GM18505 (cell line): ENCODE data around the gene P2RY8.
"Not testable (repeated sequence)": the region's sequence is repeated elsewhere in the genome, so short reads cannot be mapped to it uniquely, and the experiment has no call there.

Source experiments
- ATAC-seq: cut with Tn5 transposase; IDR thresholded peaks from one replicate; pipeline ENCODE4 v1.9.1; 2021; ENCODE audit not compliant: unreplicated experiment
- POLR2A ChIP-seq: IDR thresholded peaks from 4 replicates; pipeline ENCODE4 v1.6.1; 2011; ENCODE audit warnings: borderline replicate concordance; ENCODE audit not compliant: insufficient read depth, insufficient read length; ENCODE audit errors: extremely low read depth

P2RY8 gene

DNA sequence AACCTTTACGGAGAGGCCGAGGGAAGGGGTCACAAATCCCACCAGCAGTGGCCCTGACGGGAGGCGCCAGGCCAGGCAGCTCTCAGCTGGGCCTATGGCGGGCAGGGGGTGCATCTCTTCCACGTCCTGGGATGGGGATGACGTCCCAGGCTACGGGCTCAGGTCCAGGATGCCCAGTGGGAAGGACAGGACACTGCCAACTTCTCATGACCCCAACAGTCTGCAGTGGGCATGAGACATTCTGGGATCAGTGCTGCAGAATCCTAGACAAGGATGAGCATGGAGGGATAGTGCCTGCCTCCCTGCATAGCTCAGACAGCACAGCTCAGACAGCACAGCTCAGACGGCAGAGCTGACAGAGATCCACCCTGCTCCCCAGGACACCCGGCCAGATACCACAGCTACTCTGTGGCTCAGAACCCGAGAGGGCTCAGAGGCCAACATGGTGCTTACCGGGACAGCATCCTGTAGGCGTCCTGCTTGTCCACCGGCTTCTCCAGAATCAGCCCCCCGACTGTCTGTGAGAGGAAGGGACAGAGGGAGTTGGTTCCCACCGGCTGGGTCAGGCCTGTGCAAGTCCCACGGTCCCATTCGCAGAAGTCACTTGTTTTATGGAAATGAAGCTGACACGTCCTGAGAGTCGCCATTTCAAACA is 101.6 kb downstream of the P2RY8 start:
- TF ChIP-seq POLR2A, result no peak
- ATAC-seq, result no peak

DNA sequence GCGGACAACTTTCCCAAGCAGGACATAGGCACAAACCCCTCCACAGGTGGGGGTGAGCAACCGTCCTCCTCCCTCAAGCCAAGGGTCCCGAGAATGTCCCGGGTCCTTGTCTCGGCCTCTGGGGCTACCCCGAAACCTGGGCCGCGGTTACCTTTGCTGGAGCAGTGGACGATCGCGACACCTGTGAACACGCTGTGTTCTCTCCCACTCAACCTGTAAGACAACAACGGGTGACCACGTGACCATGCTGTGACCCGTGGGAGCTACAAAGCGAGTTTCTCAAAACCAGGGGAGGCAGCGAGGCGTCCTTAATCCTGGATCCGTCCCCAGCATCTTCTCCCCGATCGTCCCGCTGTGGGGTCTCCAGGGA is 102.1 kb downstream of the P2RY8 start:
- no peak for ATAC-seq
- no peak for TF ChIP-seq POLR2A

DNA sequence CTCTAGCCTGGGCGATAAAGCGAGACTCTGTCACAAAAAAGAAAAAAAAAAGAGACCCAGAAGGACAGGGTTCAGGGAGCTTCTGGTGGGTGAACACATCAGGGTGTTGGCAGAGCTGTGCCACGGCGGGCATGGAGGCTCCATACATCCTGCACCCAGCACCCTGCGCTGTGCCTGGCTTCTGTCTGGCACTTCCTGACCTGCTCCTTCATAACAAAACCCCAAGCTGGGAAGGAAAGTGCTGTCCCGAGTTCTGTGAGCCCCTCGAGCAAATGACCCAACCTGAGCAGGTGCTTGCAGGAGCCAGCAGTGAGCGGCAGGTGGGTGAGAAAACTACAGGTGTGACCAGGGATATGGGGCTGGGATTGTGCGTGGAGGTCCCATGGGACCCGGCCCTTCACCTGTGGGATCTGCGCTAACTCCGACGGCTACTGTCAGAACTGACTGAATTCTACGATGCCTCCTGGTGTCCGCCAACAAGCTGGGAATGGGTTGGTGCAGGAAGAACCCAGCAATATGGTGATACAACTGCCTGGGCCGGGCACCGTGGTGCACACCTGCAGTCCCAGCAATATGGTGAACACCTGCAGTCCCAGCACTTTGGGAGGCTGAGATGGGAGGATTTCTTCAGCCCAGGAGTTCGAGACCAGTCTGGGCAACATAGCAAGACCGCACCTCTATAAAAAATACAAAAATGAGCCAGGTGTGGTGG is 103.2 kb downstream of the P2RY8 start:
- TF ChIP-seq POLR2A, result no peak

DNA sequence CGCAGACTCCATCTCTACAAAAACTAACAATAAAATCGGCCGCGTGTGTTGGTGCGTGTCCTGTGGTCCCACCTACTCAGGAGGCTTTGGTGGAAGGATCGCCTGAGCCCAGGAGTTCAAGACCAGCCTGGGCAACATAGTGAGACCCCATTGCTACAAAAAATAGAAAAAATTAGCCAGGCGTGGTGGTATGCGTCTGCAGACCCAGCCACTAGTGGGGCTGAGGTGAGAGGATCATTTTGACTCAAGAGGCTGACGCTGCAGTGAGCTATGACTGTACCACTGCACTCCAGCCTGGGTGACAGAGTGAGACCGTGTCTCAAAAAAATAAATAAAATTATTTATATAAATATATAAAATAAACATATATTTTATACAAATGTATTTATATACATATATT is 106.5 kb downstream of the P2RY8 start:
- no peak for TF ChIP-seq POLR2A
- ATAC-seq, result no peak

More for the DNA sequence above, 103.2 kb downstream of the P2RY8 start:
- ATAC-seq, result no peak

DNA sequence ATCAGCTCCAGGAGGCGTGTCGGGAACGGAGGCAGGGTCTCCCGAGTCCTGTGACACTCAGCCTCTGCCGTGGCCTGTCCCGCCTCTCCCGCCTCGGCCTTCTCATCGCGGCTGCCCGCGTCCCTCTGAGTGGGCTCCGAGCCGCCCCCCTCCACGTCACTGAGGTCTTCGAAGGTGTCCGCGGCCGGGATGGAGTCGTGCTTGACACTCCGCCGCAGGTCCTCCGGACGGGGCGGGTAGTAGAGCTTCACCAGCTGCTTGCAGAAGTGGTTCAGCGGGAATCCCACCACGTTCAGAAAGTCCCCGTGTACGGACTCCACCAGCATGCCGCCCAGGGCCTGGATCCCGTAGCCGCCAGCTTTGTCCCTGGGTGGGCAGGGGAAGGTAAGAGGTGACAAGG is 109.2 kb downstream of the P2RY8 start:
- ATAC-seq, result no peak
- no peak for TF ChIP-seq POLR2A

DNA sequence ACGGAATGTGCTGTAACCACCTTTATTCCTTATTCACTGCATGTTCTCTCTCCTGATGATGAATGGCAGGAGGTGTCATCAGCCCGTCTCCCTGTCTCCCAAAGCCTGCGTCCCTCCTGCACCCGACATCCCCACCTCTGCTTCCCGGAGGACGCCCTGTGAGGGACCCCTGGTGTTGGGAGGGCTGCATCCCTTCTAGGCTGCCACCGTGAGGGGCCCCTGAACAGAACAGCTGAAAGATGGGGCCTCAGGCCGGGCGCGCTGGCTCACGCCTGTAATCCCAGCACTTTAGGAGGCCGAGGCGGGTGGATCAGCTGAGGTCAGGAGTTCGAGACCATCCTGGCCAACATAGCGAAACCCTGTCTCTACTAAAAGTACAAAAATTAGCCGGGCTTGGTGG is 110.7 kb downstream of the P2RY8 start:
- not testable (repeated sequence) for ATAC-seq

DNA sequence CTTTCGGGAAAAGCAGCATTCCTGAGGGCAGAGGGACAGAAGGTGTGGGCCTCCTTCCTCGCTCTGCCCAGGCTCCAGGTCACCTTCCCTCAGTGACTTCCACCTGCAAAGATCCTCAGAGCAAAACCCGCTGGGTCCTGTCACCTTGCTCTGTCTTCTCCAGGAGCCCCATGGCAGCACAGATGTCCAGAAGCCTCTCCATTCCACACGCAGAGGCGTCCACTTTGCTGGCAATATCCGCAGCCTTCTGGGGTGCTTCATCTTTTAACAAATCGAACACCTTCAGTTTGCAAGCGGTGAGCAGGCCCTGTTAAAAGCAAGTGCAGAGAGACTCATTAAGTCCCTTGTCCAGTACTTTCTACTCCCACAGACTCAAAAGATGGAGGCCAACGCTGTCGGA is 111.6 kb downstream of the P2RY8 start:
- TF ChIP-seq POLR2A, result no peak
- ATAC-seq, result no peak

DNA sequence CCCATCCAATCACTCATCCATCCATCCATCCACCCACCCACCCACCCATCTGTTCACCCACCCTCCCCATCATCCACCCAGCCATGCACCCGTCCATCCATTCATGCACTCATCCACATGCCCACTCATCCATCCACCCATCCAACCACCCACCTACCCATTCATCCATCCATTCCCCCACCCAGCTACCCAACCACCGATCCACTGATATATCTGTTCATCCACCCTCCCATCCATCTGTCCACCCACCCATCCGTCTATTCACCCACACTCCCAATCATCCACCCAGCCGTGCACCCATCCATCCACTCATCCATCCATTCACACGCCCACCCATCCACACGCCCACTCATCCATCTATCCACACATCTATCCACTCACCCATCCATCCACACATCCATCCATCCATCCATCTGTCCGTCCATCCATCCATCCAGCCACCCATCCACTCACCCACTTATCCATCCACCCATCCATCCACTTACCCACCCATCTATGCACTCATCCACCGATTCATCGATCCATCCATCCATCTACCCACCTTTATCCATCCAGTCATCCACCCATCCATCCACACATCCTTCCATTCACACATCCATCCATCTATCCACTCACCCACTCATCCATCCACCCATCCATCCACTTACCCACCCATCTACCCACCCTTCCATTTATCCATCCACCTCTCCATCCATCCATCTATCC is 112.7 kb downstream of the P2RY8 start:
- ATAC-seq, result no peak
- no peak for TF ChIP-seq POLR2A

DNA sequence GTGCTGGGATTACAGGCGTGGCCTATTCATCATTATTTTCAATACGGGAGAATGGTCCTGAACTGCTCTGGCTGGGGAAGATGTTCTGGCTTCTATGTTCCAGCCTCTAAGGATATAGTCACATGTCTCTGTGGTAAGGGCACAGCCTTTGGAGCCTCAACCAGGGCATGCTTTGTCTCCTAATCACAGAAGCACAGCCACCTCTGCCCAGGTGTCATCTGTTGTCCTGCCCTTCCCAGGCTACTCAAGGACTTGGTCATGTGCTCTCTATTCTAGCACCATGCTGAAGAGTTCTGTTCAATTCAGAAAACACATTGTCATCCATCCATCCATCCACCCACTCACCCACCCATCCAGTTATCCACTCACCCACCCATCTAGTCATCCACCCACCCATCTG is 113.8 kb downstream of the P2RY8 start:
- no peak for TF ChIP-seq POLR2A
- ATAC-seq, result no peak

DNA sequence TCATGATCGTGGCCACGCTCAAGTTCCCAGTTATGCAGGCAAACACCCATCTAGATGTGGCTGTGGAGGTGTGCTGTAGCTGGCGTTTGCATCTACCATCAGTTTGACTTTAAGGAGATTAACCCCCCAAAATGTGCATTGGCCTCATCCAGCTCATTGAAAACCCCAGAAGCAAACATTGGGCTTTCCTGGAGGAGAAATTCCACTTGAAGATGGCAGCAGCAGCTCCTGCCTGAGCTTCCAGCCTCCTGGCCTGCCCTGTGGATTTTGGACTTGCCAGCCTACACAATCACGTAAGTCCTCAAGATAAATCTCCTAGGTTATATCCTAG is 114.9 kb downstream of the P2RY8 start:
- no peak for TF ChIP-seq POLR2A
- ATAC-seq, result no peak

DNA sequence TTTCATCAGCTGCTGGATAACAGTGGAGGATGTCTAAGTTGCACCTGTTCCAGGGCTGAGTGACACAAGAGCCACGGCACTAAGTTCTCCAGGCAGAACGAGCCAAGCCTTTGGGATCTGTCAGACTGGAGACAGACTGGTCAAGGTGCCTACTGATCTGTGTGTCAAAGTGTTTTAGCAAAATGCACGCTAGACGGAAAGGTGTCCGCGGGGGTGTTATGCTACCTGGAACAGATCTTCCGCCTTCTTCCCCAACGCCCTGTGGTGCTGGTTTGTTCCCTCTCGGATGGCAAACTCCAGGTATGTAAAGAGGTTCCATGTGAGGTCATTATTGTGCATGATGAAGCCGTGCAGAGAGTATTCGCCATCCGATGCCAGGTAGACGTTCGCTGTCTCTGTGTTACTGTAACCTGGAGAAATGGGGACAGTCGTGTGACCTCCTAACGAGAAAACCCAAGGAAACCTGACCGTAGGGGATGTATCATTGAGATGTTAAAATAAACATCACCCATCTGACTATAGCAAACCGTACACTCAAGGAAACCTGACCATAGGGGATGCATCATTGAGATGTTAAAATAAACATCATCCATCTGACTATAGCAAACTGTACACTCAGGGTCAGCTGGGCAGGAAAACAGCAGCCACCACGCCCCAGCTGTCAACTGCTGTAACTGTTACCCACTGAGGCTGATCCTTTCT is 115.4 kb downstream of the P2RY8 start:
- no peak for ATAC-seq
- TF ChIP-seq POLR2A, result peak; percentile 32

DNA sequence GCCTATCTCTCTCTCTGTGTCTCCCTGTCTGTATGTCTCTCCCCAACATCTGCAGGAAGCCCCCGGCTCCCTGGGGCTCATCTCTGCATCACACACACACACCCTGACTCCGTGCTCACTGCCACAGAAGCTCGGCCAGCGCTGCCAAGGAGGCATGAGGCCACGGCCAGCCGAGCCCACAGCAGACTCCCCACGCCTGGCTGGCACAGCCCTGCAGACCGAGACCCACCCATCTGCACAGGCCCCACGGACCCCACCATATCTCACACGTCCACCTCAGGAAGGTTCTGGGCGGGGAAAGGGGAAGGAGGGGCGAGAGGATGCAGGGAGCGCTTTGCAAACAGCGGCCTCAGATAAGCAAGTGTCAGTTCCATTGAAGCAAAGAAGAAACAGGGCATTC is 116.6 kb downstream of the P2RY8 start:
- no peak for TF ChIP-seq POLR2A
- ATAC-seq, result no peak

DNA sequence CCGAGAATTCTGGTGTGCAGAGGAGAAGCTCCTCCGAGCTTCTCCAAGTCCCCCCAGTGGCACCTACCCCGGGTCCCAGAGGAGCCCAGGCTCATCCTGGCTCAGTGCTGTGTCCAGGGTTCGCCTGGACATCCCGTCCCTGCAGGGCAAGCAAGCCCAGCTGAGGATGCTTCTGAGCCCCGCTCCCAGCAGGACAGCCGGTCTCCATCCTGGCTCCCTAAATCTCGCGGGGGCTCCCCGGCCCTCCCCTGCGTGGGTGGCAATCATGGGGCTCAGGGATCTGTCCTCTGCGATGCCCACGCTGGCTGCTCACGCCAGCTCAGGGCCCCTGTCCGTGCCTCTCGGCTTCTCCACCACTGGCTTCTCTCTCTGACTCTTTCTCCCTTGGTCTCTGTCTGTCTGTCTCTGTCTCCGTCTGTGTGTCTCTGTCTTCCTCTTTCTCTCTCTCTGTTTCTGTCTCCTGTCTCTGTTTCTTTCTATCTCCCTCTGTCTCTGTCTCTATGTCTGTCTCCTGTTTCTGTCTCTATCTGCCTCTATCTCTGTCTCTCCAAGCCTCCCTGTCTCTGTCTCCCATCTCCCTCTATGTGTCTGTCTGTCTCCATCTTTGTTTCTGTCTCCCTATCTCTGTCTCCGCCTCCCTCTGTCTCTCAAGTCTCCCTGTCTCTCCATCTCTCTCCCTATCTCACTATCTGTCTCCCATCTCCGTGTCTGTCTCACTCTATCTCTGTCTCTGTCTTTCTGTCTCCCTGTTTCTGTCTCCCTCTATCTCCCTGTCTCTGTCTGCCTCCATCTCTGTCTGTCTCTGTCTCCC is 117.2 kb downstream of the P2RY8 start:
- TF ChIP-seq POLR2A, result no peak
- no peak for ATAC-seq

DNA sequence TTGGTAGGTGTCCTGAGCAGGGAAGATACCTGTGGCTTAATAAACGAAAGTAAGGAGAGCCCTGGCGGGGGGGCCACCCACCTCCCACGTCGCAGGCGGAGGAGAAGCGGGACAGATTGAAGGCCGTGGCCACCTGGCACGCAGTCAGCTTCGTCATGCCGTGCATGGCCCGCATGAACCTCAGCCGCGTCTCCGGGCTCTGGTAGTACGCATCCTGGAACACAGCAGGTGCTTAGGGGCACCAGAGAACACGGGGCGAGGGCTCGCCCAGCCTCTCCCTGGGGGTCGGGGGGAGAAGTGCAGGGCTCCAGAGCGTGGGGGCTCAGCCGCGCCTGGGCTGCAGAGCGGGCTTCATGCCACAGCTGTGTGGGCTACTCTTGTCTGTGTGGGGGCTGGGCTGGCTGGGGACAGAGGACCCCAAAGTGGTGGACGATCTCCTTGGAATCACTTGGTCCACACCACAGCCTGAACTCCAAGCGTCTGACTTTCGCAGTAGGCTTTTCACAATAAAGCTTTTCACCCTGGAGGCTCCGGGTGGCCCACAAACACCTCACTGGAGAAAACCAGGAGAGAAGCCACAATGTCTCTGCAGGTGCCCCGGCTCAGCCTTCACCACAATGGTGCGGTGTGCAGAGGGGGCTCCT is 118.0 kb downstream of the P2RY8 start:
- TF ChIP-seq POLR2A, result peak; percentile 47
- ATAC-seq, result no peak
